Measurements from ENCODE around the gene CYTH3. TPM values are rescaled to one million over a fixed set of nuclear protein-coding genes. Genes with fewer than 3 reads are reported as not detected.
"Not testable (repeated sequence)": the region's sequence is repeated elsewhere in the genome, so short reads cannot be mapped to it uniquely, and the experiment has no call there.

CYTH3 gene
- 17.2 and 19.2 TPM in 2 replicates for total RNA-seq (2014; rRNA removed; shearing (Covaris generic))

- peak within 1 kb of the TSS; percentile 76 for H3K4me3 ChIP-seq
- H3K36me3 ChIP-seq, result no peaks in the 10 kb centered on the region
- DNase-seq, result peak; percentile 73 to 85
- no peak within 1 kb of the TSS for H3K27ac ChIP-seq
- no peaks in the 10 kb centered on the region for H3K9me3 ChIP-seq (replicated peaks)
- H3K27me3 ChIP-seq, result no peaks in the 10 kb centered on the region
- peaks cover 4% of the 10 kb centered on the region; the same call in 1 of the 2 replicates for H3K4me1 ChIP-seq
These were observed at the start of gene CYTH3 for GRCh38 chr7:6272481-6273323. CYTH3 (minus strand) TSS chr7:6272624; CDS start chr7:6272507, 117 bp downstream.

GRCh38 chr7:6320791-6321190, 48.4 kb upstream of the CYTH3 start:
- Histone ChIP-seq H3K9me3 (replicated peaks) (no peaks in the 10 kb centered on the region), H3K4me1 (peaks cover 14% of the 10 kb centered on the region), H3K27me3 (no peaks in the 10 kb centered on the region), H3K36me3 (no peaks in the 10 kb centered on the region), H3K4me3 (no peak overlapping the region), H3K27ac (no peak overlapping the region)
- DNase-seq, result peak in 1 of 2 experiments; percentile 31

DNA sequence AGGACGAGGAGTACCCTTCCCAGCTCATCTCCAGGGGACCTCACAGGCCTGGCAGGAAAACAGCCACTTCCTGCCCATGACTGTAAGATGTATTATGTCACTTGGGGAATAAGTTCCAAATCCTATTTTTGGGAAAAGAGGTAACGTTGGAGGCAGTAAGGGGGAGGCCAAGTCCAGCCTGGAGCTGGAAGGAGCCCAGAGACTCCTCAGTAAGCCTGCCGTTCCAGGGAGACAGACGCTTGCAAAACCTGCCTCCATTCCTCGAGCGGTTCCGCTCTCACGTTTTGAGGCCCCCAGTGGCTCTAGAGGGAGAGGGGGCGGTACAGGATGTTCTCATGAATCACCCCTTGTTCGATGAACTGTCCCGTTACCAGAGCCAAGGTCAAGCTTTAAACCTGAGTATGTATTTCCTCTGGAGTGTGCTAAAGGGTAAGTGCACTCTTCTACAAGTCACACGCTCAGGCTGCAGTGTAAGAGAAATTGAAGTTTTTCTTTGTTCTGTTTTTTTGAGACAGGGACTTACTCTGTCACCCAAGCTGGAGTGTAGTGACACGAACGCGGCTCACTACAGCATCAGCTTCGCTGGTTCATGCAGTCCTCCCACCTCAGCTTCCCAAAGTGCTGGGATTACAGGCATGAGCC, 45.5 kb upstream of the CYTH3 start:
- Histone ChIP-seq H3K27me3 (no peaks in the 10 kb centered on the region), H3K27ac (peak overlapping the region; percentile 56), H3K9me3 (replicated peaks) (no peaks in the 10 kb centered on the region), H3K36me3 (no peaks in the 10 kb centered on the region), H3K4me1 (peaks cover 10% of the 10 kb centered on the region), H3K4me3 (peak overlapping the region; percentile 42)
- DNase-seq, result peak; percentile 61 to 69

- no peak overlapping the region for H3K27ac ChIP-seq
- DNase-seq, result no peak
- no peaks in the 10 kb centered on the region for H3K27me3 ChIP-seq
- H3K4me3 ChIP-seq, result no peak overlapping the region
- no peaks in the 10 kb centered on the region for H3K9me3 ChIP-seq (replicated peaks)
- H3K36me3 ChIP-seq, result no peaks in the 10 kb centered on the region
- H3K4me1 ChIP-seq, result peaks cover 10% of the 10 kb centered on the region
These were observed 43.8 kb upstream of the CYTH3 start for GRCh38 chr7:6316226-6316625.

DNA sequence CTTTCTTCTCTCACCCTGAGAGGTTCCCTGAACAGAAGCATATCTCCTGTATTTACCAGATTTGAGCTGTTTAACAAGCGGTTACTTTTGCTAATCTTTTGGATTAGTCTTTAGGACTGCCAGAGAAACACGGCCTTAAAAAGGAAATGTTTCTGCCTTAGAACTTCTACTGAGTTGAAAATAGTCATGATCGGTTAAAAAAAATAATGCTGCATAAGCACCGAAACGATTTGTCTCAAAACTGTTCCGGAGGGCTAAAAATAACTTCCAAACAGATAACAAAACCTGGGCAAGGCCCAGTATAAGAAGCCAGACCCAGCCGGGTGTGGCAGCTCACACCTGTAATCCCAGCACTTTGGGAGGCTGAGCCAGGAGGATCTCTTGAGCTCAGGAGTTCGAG, 43.3 kb upstream of the CYTH3 start:
- Histone ChIP-seq H3K4me3 (no peak overlapping the region), H3K27me3 (no peaks in the 10 kb centered on the region), H3K9me3 (replicated peaks) (no peaks in the 10 kb centered on the region), H3K4me1 (peaks cover 10% of the 10 kb centered on the region), H3K36me3 (no peaks in the 10 kb centered on the region), H3K27ac (no peak overlapping the region)
- no peak for DNase-seq

GRCh38 chr7:6310271-6310993, 38.0 kb upstream of the CYTH3 start:
- H3K9me3 ChIP-seq (replicated peaks), result no peaks in the 10 kb centered on the region
- DNase-seq, result no peak
- H3K27ac ChIP-seq, result no peak overlapping the region
- H3K27me3 ChIP-seq, result no peaks in the 10 kb centered on the region
- no peak overlapping the region for H3K4me3 ChIP-seq
- peaks cover 18% of the 10 kb centered on the region for H3K4me1 ChIP-seq
- no peaks in the 10 kb centered on the region for H3K36me3 ChIP-seq

GRCh38 chr7:6307762-6308161, 35.3 kb upstream of the CYTH3 start:
- Histone ChIP-seq H3K27me3 (no peaks in the 10 kb centered on the region), H3K27ac (no peak overlapping the region), H3K4me1 (peaks cover 18% of the 10 kb centered on the region), H3K4me3 (no peak overlapping the region), H3K9me3 (replicated peaks) (no peaks in the 10 kb centered on the region), H3K36me3 (no peaks in the 10 kb centered on the region)
- DNase-seq, result peak in 1 of 2 experiments; percentile 29

GRCh38 chr7:6306471-6306870, 34.0 kb upstream of the CYTH3 start:
- H3K36me3 ChIP-seq, result no peaks in the 10 kb centered on the region
- H3K9me3 ChIP-seq (replicated peaks), result no peaks in the 10 kb centered on the region
- DNase-seq, result peak; percentile 62 to 71
- peak overlapping the region; percentile 52 for H3K27ac ChIP-seq
- H3K4me1 ChIP-seq, result peaks cover 18% of the 10 kb centered on the region
- H3K27me3 ChIP-seq, result no peaks in the 10 kb centered on the region
- H3K4me3 ChIP-seq, result no peak overlapping the region

GRCh38 chr7:6305330-6305729, 32.9 kb upstream of the CYTH3 start:
- no peak overlapping the region for H3K27ac ChIP-seq
- H3K9me3 ChIP-seq (replicated peaks), result no peaks in the 10 kb centered on the region
- no peaks in the 10 kb centered on the region for H3K36me3 ChIP-seq
- H3K4me1 ChIP-seq, result peaks cover 21% of the 10 kb centered on the region
- no peaks in the 10 kb centered on the region for H3K27me3 ChIP-seq
- no peak overlapping the region for H3K4me3 ChIP-seq
- no peak for DNase-seq

GRCh38 chr7:6301446-6301845, 29.0 kb upstream of the CYTH3 start:
- not testable (repeated sequence) for H3K27ac ChIP-seq; H3K9me3 ChIP-seq (replicated peaks); H3K27me3 ChIP-seq; DNase-seq; H3K36me3 ChIP-seq; H3K4me3 ChIP-seq
- peaks cover 21% of the 10 kb centered on the region for H3K4me1 ChIP-seq

GRCh38 chr7:6299774-6300173, 27.4 kb upstream of the CYTH3 start:
- no peaks in the 10 kb centered on the region for H3K27me3 ChIP-seq
- no peak overlapping the region for H3K4me3 ChIP-seq
- peaks cover 21% of the 10 kb centered on the region for H3K4me1 ChIP-seq
- DNase-seq, result peak in 1 of 2 experiments; percentile 71
- no peaks in the 10 kb centered on the region for H3K9me3 ChIP-seq (replicated peaks)
- H3K36me3 ChIP-seq, result no peaks in the 10 kb centered on the region
- H3K27ac ChIP-seq, result no peak overlapping the region

- DNase-seq, result peak; percentile 90 to 93
- 0 out of 2 replicates have a peak overlapping the region, but pooled peaks have one; percentile 1 for H3K27ac ChIP-seq
- no peak overlapping the region for H3K4me3 ChIP-seq
- H3K27me3 ChIP-seq, result no peaks in the 10 kb centered on the region
- H3K4me1 ChIP-seq, result peaks cover 17% of the 10 kb centered on the region
- H3K9me3 ChIP-seq (replicated peaks), result no peaks in the 10 kb centered on the region
- no peaks in the 10 kb centered on the region for H3K36me3 ChIP-seq
These were observed 22.4 kb upstream of the CYTH3 start for GRCh38 chr7:6294839-6295238.

DNA sequence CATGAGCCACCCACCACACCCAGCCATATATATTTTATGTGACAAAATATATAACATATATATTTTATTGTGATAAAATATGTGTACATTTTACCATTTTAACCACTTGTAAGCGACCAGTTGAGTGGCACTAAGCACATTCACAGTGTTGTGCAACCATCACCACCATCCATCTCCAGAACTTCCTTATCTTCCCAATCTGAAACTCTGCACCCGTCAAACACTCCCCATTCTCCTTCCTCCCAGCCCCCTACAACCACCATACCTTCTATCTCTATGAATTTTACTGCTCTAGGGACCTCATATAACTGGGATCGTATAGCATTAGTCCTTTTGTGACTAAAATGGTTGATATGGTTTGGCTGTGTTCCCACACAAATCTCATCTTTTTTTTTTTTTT, 20.8 kb upstream of the CYTH3 start:
- H3K9me3 ChIP-seq (replicated peaks), result no peaks in the 10 kb centered on the region; the same call in 1 of the 2 replicates

DNA sequence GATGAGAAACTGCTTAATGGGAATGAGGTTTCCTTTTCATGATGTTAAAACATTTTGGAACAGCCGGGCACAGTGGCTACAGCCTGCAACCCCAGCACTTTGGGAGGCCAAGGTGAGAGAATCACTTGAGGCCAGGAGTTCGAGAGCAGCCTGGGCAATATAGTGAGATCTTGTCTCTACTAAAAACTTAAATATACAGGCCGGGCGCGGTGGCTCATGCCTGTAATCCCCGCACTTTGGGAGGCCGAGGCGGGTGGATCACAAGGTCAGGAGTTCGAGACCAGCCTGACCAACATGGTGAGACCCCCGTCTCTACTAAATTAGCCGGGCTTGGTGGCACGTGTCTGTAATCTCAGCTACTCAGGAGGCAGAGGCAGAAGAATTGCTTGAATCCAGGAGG, 19.5 kb upstream of the CYTH3 start:
- not testable (repeated sequence) for H3K27ac ChIP-seq; DNase-seq; H3K4me1 ChIP-seq; H3K36me3 ChIP-seq; H3K4me3 ChIP-seq; H3K27me3 ChIP-seq; H3K9me3 ChIP-seq (replicated peaks)

More for the DNA sequence above, 20.8 kb upstream of the CYTH3 start:
- H3K27ac ChIP-seq, result no peak overlapping the region
- H3K4me3 ChIP-seq, result no peak overlapping the region
- H3K27me3 ChIP-seq, result no peaks in the 10 kb centered on the region
- no peak for DNase-seq
- peaks cover 9% of the 10 kb centered on the region for H3K4me1 ChIP-seq
- no peaks in the 10 kb centered on the region for H3K36me3 ChIP-seq

DNA sequence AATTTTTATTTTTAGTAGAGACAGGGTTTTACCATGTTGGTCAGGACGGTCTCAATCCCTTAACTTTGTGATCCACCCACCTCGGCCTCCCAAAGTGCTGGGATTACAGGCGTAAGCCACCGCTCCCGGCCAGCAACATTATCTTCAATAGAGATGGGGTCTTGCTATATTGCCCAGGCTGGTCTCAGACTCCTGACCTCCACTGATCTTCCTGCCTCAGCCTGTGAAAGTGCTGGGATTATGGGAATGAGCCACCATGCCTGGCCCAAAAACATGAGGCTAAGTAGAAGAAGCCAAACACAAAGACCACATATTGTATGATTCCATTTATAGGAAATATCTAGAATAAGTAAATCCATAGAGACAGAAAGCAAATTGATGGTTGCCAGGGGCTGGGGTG, 19.1 kb upstream of the CYTH3 start:
- Histone ChIP-seq H3K27ac (no peak overlapping the region), H3K4me3 (no peak overlapping the region), H3K9me3 (replicated peaks) (no peaks in the 10 kb centered on the region; the same call in 1 of the 2 replicates), H3K27me3 (no peaks in the 10 kb centered on the region), H3K4me1 (peaks cover 9% of the 10 kb centered on the region), H3K36me3 (no peaks in the 10 kb centered on the region)
- no peak for DNase-seq
